NCI-H1417 treated with DMSO at 0.1 percent for 48 hours (cell line): ENCODE results near the gene SLC22A2.

Experiments used
- DNase-seq: peaks from one replicate; lab custom pipeline; 2025; lab: John Stamatoyannopoulos, UW

The SLC22A2 gene

DNA sequence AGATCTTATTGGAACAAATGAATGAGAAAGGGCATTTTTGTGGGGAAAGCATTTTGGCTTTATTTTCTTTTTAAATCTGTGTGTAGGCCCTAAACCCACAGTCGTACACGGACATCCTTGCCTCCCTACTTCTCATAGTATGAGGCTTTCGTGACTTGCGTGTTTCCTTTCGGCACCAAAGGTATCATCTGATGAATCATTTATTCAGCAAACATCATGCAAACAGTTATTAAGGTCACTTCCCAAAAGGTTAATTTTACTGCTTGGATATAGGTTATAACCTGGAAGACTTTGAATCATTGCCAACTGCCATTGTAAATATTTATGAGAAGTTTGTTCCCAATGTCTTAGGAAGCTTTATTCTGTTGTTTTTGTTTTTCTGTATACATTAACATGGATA is 15.1 kb upstream of the SLC22A2 start:
- DNase-seq = no peak

DNA sequence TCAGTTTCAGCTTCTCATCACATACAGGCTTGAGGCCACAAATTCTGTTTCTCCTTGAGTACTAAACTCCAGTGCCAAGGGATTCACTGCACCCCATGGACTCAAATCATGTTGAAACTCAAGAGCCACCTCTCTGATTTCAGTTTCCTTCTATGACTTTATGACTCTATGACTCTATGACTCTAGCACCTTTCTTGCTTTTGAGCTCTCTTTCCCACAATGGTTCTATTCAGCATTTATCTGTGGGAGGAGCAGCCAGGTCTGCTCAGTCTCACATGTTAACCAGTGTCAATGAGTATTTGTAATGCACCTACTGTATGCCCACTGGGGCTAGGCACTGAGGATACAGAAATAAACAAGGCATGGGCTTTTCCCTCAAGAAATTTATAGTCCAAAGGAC is 14.6 kb upstream of the SLC22A2 start:
- DNase-seq = no peak

DNA sequence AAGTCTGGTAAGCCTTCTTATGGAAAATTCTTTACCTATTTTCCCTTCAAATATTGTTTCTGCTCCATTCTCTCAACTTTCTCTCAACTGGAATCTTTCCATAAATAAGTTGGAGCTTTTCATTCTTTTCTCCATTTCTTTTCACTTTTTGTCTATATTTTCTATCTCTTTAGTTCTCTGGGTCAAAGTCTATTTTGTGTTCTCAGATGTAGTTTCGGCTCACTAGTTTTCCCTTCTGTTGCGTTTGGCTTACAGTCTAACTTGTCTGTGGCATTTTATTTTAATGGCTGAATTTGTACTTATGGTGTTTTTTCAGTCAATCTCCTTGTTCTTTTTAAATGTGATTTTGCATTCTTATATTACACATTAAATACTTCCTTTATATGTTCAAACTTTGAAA is 14.1 kb upstream of the SLC22A2 start:
- DNase-seq = no peak

DNA sequence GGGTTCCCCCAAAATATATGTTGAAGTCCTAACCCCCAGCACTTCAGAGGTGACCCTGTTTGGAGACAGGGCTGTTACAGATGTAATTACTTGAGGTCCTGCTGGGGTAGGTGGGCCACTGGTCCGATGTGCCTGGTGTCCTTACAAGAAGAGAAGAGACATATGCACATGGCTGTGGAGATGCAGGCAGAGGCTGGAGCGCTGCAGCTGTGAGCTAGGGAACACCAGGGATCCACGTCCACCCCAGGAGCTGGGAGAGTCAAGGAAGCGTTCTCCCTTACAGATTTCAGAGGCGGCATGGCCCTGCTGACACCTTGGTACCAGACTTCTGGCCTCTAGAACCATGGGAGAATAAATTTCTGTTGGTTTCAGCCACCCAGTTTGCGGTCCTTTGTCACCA is 11.7 kb upstream of the SLC22A2 start:
- no peak for DNase-seq

DNA sequence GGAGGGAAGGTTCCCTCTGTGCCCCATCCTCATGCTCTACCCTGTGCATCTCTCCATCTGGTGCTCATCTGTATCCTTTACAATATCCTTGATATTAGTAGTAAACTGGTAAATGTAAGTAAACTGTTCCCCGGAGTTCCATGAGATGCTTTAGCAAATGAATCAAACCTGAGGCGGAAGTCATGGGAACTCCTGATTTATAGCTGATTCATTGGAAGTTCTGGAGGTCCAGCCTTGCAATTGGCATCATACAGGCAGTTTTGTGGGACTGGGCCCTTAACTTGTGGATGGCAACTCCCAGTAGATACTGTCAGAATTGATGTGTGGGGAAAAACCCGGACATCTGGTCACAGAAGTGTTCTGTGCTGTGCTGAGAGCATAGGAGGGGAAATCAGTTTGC is 11.2 kb upstream of the SLC22A2 start:
- DNase-seq = no peak

DNA sequence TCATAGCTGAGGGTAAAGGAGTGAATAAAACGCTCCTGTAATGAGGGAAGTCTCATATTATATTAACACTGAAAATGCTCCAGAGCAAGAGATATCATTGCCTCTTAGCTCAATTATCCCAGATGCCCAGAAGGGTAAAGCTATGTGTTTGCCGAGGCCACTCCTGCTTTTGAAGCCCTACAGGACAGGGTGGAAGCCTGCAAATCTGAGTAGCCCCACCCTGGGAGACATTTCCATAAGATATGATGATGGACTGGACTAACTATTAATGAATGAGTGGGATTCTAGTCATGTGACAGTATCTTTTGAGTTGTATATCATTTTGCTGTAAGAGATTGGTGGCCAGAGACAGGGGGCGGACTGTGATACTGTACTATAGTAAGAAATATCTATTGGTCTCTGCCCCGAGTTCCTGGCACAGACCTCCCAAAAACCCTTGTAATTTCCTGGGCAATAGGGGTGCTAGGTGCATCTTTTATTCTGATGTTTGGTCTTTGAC is 10.5 kb upstream of the SLC22A2 start:
- no peak for DNase-seq

DNA sequence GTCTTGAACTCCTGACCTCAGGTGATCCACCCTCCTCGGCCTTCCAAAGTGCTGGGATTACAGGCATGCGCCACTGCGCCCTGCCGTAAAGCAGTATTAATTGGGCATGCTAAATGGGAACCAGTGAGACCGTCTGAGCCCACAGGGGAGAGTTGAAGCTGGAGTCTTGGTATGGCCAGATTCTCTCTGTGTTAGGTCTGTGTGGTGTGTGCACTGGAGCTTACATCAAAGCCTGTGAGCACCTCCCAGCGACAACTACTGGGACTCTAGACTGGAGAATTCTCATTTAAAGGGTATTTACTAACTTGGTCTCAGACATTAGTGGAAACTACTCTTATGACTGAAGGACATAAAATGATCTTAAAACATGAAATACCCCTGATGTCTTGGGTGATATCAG is 8.5 kb upstream of the SLC22A2 start:
- DNase-seq = no peak

DNA sequence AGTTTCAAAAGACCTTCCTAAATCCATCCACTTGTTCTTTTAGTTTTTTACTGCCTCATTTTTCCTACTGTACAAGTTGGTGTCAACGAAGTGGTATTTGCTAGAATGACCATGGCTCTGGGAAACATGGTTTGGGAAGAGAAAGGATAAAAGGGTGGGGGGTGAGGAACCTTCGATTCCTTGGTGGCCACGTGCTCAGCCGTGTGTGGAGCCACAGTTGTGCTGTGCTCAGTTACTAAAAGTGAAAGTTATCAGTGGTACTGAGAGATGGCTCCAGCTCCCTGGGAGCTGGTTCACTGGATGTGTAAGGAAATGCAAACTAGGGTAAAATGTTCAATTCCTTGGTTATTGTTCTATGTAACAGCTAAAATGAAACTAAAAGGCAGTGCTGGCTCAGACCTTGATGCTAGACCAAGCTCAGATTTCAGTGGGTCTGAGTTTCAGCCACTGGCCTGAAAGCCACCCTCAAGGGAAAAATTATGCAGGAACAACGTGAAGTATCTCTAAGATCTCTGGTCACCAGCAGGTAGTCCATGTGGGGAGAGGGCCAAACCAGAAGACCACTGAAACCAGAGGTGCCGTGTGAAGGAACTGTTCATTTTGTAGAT is 7.4 kb upstream of the SLC22A2 start:
- DNase-seq = no peak

DNA sequence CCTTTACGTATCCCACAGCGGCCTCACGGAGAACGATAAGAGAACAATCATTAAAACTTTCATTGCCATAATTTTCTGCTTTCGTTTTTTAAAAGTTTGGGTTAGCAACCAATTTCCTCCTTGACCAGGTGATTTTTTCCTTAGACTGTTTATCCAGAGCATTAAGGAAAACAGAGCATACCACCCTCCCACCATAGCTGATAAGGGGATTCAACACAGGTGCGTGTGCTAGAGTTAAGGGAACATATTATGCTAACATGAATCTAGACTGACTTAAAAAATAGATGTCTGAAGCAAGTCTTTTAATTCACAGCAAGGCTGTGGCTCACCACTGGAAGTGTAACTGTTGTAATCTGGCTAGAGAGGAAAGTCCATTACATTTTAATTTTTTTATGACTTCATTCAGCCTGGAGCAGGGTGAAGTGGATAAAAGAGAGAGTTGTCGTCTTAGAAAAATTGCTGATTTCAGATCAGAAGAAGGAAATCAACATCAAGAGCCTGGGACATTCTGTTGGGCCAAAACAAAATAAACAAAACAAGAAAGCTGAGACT is 5.5 kb upstream of the SLC22A2 start:
- no peak for DNase-seq

DNA sequence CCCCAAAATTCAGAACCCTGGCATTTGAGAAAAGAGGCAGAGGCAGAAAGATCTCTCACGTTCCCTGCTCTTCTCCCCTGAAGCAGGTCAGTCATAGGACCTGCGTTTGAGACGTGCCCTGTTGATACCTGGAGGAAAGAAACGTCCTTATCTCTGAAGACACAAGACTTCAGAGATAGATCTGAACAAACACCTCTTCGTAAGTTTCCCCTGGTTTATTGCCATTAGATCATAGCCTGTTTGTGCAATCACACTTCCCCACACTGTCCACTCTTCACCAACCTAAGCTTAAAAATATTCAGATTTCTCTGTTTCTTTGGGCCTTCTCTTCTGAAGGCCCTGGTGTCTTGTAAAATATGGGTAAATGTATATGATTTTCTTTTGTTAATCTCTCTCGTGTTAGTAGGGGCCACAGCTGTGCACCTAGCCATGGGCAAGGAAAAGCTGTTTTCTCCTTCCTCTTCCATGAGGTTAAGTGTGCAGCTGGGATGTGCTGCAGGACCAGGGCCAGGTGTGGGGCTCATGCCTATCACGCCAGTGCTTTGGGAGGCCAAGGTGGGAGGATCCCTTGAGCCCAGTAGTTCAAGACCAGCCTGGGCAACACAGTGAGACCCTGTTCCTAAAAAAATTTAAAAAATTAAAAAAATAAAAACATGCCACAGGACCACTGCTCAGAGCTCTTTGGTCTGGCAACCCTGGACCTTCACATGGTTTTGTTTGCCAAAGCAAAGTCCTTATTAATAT is 4.7 kb upstream of the SLC22A2 start:
- DNase-seq = no peak

DNA sequence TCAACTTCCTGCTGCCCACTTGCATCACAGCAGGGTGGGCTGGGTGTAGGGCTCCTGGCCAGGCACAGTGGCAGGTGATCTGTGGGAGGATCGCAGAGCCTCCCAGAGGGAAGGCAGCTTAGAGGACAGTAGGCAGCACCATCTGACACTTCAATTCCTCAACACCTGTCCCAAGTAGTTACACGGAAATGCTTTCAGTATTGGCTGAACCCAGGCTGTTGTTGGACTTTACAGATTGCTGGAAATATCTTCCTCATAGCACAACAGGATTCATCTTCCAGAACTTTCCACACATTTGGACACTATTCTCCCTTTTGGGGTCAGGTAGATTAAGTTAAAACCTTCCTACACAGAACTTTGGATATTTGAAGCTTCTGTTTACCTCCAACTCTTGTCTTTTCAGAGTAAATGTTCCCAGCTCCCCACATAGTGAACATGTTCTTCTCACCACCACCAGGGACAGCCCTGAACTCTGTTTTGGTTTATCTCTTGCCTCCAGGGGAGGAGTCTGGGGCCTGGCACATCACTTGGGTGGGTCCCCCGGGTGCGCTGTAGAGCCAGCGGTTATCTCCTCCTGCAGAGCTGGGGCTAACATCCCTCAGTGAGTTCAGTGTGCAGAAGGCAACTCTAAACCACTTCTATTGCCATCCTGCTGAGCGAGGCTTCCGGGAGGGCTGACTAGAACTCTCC is 3.5 kb upstream of the SLC22A2 start:
- no peak for DNase-seq

DNA sequence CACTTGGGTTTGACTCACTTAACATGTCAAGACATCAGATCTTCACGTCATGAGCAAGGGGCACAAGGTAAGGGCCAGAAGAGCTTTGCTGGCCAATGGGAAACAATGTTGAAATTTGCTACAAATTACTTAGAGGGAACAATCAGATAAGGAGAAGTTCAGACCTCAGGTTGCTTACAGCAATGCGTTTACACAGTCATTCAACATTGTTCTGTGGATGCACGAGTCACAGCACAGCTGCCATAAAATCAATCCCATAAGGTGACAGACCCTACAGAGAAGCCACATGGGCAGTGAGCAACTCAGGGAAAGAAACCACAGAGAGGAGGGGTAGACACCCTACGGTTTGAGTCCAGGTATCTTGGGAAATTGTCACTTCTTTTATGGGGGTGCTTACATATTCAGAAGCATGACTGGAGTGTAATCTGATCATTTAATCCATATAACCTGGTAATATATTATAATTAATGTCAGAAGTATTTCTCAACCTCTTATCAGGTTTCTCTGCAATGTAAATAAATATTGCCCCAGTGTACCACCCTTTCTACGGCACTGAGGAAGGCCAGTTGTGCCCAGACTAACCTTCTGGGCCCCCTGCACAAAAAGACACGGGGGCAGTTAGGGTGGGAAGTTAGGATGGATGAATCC is 2.3 kb upstream of the SLC22A2 start:
- no peak for DNase-seq

DNA sequence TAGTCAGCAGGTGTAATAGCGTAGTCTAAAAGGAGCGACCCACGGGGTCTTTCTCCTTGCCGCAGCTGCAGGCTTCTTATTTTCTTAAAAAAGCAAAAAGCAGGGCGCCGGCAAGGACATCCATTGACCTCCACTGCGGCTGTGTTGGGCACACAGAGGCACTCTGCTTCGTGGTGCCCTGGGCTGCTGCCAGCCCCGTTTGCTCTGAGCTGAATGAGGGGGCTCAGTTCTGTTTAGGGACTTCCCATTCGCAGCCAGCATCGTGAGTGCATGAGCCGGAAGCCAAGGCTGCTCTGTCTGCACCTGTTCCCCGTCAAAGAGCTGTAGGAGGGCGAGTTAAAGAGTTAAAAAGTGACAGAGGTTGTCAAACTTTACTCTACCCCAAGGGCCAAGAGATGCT is 1.7 kb upstream of the SLC22A2 start:
- DNase-seq = no peak

DNA sequence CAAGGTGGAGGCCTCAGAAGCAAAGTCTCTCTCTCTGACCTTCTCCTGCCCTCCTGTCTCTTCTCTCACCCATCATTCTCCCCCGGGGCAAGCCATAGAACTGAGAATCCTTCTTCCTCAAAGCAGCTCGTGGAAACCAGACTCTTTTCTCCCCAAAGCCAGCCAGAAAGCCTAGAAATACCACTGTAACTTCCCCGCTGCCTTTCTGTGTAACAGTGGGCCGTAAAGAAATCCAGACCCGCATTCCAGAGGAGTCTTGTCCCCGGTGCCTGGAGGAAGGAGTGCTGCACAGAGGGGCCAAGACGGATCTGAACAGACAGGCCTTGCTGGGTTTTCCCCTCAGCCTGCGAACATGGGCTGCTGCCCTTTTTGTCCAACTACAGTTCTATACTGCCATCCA is 977 bp upstream of the SLC22A2 start:
- no peak for DNase-seq

DNA sequence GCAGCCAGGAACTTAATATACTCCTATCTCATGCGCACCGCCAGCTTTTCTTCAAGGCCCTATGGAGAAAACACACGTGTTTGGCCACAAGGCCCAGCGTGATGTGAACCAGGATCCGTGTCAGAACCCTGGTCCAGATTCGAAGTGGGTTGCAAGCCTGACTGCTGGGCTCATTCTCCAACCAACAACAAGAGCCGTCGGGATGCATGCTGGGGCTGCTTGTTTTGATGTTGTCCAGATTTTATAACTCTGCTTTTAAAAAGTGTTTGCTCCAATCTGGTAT is 463 bp upstream of the SLC22A2 start:
- no peak for DNase-seq

DNA sequence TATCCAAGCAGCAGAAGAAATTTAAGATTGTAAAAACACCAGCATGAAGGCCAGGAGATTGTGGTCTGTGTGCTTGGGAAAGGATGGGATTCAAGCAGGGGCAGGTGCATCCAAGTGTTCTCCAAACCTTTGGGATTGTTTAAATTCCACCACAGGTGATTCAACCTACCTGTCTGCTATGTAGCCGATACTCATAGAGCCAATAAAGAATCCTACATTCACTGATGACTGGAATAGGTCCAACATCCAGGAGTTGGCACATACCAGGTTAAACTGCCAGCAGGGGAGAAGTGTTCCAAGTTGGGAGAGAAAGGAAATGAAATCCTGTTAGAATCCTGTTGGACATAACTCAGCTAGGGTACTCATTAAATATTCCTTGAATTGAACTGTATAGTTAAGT is 2.2 kb downstream of the SLC22A2 start:
- DNase-seq = no peak

DNA sequence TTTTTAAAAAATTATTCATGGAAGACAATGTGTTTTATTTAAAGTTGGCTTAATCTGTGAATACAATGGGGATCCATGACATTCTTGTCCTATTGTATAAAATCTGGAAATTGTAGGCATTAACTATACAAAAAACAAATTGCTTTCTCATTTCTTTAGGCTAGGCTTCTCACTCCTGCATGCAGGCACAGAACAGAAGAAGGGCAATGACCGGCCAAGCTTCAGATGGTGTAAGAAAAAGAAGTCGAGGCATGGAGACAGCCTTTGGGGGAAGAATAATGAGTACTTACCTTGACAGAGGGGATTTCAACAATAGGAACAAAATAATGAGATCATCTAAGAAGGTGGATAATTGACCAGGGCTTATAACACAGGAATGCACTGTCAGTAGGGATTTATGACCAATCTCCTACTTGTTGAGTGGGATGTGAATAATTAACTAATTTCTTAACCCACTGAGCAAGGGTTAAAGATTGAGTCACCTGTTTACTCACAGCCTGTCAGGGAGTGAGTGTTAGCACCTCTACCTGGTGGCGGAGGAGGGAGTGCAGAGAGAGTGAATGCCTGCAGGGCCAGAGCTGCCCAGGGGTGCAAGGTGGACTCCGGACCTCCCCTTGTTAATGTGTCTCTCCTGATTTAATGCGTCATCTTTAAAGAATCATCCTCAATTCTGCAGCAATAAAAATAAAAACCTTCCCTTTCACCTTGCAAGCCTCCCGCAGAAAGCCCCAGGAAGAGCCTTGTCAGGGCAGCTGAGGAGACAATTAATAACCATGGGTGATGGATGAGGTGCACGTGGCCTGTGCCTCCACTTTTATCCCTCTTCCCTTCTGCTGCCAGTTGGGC is 3.9 kb downstream of the SLC22A2 start:
- DNase-seq = no peak

DNA sequence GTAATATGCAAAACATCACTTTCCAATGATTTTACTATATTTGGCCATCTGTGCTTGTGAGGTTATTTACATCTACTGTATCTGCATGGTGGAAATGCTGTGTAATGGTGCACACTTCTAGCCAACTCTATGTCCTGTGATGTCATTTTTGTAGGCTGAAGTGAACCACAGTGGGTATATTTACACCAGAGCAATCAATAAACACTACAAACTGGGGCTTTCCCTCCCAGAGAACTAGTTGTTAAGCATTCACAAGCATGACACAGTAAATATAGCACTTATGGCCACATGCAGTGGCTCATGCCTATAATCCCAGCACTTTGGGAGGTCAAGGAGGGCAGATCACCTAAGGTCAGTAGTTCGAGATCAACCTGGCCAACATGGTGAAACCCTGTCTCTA is 4.9 kb downstream of the SLC22A2 start:
- DNase-seq = no peak

DNA sequence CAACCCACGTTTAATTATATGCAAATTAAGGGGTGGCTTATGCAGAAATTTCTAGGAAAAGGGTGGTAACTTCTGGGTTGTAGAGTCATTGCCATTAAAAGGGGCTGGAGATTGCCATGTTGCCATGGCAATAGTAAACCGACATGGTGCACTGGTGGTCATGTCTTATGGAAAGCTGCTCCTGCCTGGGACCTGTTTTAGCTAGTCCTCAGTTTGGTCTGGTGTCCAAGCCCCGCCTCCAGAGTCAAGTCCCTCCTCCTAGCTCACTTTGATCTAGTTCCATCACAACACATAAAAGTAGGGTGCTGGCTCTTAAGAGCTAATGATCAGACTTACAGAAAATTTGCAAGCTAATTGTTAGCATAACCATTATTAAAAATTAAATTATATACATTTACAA is 5.3 kb downstream of the SLC22A2 start:
- no peak for DNase-seq

DNA sequence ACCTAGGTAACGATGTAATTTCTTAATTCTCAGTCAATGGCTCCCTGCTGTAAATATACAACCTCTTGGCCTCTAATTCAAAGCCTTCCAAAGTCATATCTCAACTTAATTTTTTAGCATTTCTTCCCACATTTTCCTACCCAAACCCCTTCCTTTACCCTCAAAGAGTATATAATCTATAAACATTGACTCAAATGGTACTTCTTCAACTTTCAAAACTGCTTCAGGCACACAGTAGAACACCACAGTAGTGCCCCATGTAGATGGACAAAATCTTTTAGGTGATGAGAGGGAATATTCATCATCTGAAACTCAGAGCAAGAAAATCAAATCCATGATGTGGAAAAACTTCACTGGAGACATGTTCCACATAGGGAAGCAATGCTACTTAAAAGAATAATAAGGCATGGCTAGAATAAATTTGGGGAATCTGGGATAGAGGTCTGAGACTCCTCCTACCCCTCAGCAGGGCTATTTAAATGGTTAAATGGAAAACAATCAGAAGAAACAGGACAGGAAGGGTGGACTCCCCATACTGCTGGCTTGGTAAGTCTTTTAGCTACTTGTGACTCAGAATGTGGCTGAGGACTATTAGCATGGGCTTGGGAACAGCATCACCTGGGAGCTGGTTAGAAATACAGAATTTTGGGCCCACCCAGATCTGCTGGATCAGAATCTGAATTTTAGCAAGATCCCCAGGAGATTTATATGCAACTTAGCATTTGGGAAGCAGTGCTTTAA is 6.4 kb downstream of the SLC22A2 start:
- DNase-seq = no peak

DNA sequence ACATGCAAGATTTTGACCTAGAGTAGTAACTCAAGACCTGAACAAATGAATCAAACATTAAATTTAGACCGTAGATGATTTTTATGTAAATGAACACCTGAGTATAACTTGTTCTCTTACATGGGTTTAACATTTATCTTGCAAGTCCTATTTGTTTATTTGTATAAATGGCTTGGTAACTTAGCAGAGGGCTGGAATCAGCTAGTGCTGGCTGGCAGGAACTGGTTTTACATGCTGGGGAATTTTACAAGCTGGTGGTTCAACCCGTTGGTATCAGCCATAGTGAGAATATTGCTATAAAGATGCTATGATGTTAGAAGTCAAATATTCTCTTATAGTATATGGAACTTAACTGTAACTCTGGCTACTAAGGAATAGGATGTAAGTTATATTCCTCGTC is 8.9 kb downstream of the SLC22A2 start:
- no peak for DNase-seq
